ENCODE data around the gene TP53BP2.
"Not testable (repeated sequence)": the region's sequence is repeated elsewhere in the genome, so short reads cannot be mapped to it uniquely, and the experiment has no call there.

TP53BP2 gene

DNA sequence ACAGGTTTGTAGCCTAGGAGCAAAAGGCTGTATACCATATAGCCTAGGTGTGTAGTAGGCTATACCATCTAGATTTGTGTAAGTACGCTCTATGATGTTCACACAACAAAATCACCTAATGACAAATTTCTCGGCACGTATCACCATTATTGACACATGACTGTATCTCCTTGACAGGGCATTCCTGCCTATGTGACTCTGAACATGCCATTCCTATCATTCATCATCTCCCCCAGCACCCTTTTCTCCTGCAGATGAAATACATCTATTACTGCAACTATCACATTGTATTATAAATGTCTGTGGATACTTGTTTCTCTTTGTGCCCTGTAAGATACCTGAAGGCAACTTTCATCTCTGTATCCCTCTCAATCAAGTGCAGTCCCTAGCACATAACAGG is 29.9 kb downstream of the TP53BP2 start:
- no peak for DNase-seq (ENCODE audit: low spot score)
- TF ChIP-seq, protein P1, sequence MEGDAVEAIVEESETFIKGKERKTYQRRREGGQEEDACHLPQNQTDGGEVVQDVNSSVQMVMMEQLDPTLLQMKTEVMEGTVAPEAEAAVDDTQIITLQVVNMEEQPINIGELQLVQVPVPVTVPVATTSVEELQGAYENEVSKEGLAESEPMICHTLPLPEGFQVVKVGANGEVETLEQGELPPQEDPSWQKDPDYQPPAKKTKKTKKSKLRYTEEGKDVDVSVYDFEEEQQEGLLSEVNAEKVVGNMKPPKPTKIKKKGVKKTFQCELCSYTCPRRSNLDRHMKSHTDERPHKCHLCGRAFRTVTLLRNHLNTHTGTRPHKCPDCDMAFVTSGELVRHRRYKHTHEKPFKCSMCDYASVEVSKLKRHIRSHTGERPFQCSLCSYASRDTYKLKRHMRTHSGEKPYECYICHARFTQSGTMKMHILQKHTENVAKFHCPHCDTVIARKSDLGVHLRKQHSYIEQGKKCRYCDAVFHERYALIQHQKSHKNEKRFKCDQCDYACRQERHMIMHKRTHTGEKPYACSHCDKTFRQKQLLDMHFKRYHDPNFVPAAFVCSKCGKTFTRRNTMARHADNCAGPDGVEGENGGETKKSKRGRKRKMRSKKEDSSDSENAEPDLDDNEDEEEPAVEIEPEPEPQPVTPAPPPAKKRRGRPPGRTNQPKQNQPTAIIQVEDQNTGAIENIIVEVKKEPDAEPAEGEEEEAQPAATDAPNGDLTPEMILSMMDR (IDR thresholded peaks at IDR 0.05; ENCODE audit: extremely low read depth, missing control alignments), result no peak

DNA sequence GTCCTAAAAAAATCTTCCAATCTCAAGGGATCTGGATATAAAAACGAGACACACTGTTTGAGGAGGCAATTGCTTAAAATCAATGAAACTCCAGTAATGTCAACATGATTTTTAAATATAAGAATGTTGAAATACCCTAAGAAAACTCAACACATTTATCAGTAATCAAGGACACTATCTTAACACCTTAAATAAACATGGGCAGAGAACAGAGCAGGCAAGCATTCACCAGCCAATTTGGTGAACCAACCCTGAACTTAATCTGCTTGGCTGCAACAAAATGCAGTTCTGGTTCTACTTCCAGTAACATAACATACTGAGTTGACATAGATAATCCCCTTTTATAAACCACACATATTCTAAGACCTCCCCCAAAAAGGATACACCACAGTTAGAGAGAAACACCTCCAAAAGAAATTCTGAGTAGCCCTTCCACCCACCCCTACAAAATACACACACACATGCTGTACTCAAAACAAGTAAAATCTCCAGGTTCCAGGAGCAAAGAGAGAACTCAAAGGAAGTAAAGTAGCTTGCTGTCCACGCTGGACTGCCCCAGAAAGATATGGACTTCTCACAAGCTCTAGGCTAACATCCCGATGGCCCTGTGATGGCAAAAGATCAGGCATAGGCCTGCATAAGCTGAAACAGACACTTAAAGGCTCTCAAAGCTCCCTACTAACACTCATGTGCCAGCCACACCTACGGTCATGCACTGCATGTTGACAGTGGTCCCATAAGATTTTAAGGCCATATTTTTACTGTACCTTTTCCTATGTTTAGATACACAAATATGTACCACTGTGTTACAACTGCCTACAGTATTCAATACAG is 30.5 kb downstream of the TP53BP2 start:
- TF ChIP-seq, protein P1 (IDR thresholded peaks at IDR 0.05; ENCODE audit: extremely low read depth, missing control alignments), result no peak
- no peak for DNase-seq (ENCODE audit: low spot score)

DNA sequence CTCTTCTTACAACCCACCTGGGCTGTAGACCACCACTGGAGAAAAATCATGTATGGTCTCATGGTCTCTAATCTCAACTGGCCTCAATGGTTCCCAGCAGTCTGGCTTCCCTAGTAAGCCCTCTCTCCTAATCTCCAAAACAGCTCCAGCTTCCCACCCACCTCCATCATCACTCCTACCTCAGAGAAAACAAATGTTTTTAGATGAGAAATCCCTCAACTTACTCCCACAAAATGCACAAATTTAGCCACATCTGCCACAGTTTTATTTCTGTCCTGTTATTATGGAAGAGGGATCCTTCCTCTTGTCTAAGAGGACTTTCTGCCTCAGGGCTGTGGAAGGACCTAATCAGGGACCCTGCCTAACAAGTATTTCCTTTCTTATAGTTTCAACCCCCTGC is 32.1 kb downstream of the TP53BP2 start:
- TF ChIP-seq, protein P1 (IDR thresholded peaks at IDR 0.05; ENCODE audit: extremely low read depth, missing control alignments), result no peak
- no peak for DNase-seq (ENCODE audit: low spot score)

DNA sequence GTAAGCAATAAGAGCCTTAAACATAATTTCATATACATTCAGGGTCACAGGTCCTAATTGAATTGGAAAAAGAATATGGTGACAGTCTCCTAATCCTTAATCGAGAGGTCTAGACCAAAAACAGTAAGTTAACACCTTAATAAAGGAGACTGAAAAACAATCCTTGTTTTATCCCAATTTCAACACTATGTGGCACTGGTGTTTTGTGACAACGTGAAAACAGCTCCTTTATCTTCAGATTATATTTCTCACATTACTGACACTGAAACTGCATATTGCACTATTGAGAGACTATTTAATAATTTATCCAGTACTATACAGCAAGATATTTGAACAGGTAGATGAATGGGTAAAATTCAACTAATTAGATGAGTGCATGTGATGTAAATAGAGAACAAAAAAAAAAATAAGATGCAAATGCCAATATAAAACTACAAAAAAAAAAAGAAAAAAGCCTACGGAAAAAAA is 34.1 kb downstream of the TP53BP2 start:
- no peak for DNase-seq (ENCODE audit: low spot score)
- TF ChIP-seq, protein P1 (IDR thresholded peaks at IDR 0.05; ENCODE audit: extremely low read depth, missing control alignments), result no peak

DNA sequence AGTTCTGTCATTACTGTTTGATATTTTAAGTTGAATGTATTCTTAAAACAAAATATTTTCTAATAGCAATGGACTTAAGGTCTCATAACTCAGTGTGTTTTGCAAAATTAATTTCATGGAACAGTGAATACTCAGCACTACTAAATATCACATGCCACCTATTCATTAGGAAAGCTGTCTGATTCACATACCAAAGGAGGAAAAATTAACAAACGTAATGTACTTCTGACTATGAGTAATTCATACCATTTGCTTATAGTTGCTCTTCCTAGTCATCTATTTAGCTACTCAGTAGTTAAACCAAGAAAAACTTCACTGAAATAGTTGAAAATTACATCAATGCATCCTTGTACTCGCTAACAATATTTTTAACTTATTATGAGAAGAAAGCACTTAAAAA is 35.2 kb downstream of the TP53BP2 start:
- no peak for DNase-seq (ENCODE audit: low spot score)
- TF ChIP-seq, protein P1 (IDR thresholded peaks at IDR 0.05; ENCODE audit: extremely low read depth, missing control alignments), result no peak

DNA sequence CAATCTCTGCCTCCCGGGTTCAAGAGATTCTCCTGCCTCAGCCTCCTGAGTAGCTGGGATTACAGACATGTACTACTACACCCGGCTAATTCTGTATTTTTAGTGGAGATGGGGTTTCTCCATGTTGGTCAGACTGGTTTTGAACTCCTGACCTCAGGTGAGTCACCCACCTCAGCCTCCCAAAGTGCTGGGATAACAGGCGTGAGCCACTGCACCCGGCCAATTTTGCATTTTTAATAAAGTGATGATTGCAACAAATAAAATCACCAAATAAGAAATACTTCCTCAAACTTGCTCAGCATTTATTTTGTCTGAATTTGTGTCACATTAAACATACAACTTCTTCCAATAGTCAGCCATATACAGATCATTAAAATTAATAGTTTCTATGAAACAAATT is 35.8 kb downstream of the TP53BP2 start:
- DNase-seq (ENCODE audit: low spot score), result not testable (repeated sequence)

DNA sequence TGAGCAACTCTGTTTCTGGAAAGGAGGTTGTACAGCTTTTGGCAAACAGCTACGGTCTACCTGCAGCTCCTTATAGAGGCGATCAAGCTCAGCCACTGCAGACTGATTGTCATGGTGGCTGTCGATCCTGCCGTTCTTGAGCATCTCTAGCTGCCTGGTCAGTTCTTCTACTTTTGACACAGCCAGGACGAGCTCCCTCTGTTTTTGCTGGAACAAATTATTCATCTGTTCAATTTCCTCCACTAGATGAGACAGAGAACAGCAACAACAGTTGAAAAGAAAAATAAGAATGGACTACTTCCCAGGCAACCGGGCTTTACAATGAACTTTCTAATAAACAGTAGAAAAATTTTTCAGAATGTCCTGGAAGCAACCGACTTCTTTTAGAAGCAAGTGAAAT is 42.5 kb downstream of the TP53BP2 start:
- no peak for DNase-seq (ENCODE audit: low spot score)
- TF ChIP-seq, protein P1 (IDR thresholded peaks at IDR 0.05; ENCODE audit: extremely low read depth, missing control alignments), result no peak

DNA sequence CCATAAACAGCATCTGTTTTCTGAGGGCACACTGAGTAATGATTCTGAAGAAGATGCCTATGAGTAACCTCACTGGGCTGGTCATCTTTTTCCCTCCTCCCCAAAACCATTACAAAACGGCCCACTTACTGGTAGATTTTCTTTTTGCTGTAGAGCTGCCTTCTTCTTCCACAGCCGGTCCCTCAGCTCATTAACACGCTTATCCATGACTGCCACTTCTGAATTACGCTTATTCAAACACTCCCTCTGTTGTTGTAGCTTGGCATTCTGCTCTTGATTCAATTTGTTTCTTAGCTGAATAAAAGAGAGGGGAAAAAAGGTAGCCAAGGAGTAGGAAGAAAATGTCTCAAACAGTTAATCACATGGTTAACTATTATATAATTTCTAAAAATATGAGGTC is 43.1 kb downstream of the TP53BP2 start:
- TF ChIP-seq, protein P1 (IDR thresholded peaks at IDR 0.05; ENCODE audit: extremely low read depth, missing control alignments), result no peak
- DNase-seq (ENCODE audit: low spot score), result no peak
